Hypothalamus (tissue), 51 donors: Measurements from ENCODE around the gene TOMM40.
"Not testable (repeated sequence)": the region's sequence is repeated elsewhere in the genome, so short reads cannot be mapped to it uniquely, and the experiment has no call there.

Experiments used
- DNase-seq, 51 donors: peaks; one replicate each; lab custom pipeline; 2025; lab: John Stamatoyannopoulos, UW

TOMM40 gene

GRCh38 chr19:44893332-44894051, 2.4 kb downstream of the TOMM40 start:
- no peak for DNase-seq

- no peak for DNase-seq
Observed at GRCh38 chr19:44894052-44894400, 3.0 kb downstream of the TOMM40 start.

- no peak for DNase-seq
Observed at GRCh38 chr19:44894946-44895345, 3.9 kb downstream of the TOMM40 start.

GRCh38 chr19:44897835-44898234, 6.8 kb downstream of the TOMM40 start:
- DNase-seq, result no peak

GRCh38 chr19:44900328-44901244, 9.5 kb downstream of the TOMM40 start:
- DNase-seq, result no peak

- DNase-seq, result no peak
Observed at GRCh38 chr19:44903216-44903601, 12.2 kb downstream of the TOMM40 start.

GRCh38 chr19:44903602-44904425, 12.8 kb downstream of the TOMM40 start:
- DNase-seq, result peak in 50 of 51 donors; percentile 14 to 87 (median 61)

- peak in 1 of 51 donors; percentile 18 for DNase-seq
Observed at GRCh38 chr19:44904426-44904994, 13.5 kb downstream of the TOMM40 start.

GRCh38 chr19:44905437-44906160, 14.5 kb downstream of the TOMM40 start, which contains the start of gene APOE:
Gene APOE (plus strand): TSS chr19:44905796. CDS start chr19:44906625, 829 bp downstream.
- peak in 42 of 51 donors; percentile 5 to 81 (median 56) for DNase-seq

GRCh38 chr19:44907613-44908012, 16.6 kb downstream of the TOMM40 start:
- DNase-seq, result peak in 1 of 51 donors; percentile 6

GRCh38 chr19:44908074-44908835, 17.2 kb downstream of the TOMM40 start:
- DNase-seq, result peak in 1 of 51 donors; percentile 22

- DNase-seq, result peak in 5 of 51 donors; percentile 18 to 49 (median 20)
Observed at GRCh38 chr19:44908836-44909261, 17.8 kb downstream of the TOMM40 start.

GRCh38 chr19:44909775-44910174, 18.7 kb downstream of the TOMM40 start:
- peak in 3 of 51 donors; percentile 5 to 44 (median 6) for DNase-seq

GRCh38 chr19:44911896-44912295, 20.8 kb downstream of the TOMM40 start:
- DNase-seq, result not testable (repeated sequence)

- DNase-seq, result peak in 49 of 51 donors; percentile 9 to 91 (median 72)
Observed at GRCh38 chr19:44912854-44913253, 21.8 kb downstream of the TOMM40 start.

- DNase-seq, result peak in 2 of 51 donors; percentile 11 to 47
Observed at GRCh38 chr19:44913512-44914432, 22.7 kb downstream of the TOMM40 start.

GRCh38 chr19:44914433-44915206, 23.6 kb downstream of the TOMM40 start, which contains the start of gene APOC1:
Gene APOC1 (plus strand): TSS chr19:44914608. CDS start chr19:44914892, 284 bp downstream.
- DNase-seq, result peak in 50 of 51 donors; percentile 16 to 90 (median 72)
